WTC11 (cell line): ENCODE results near the gene HPSE2.

Experiments used
- ATF1 ChIP-seq: sonication (generic); formaldehyde crosslinking; IDR thresholded peaks from 2 replicates; pipeline ENCODE4 v1.8.1; 2023; ENCODE audit warnings: mild to moderate bottlenecking, moderate library complexity, missing genetic modification reagents
- CTCF ChIP-seq: fragments of 200-600 bp; IDR thresholded peaks from 2 replicates; pipeline ENCODE4 v1.8.0; 2022; ENCODE audit warnings: antibody characterized with exemption
- ZNF423 ChIP-seq: fragments of 250-450 bp; sonication (Bioruptor Pico); IDR thresholded peaks from 2 replicates; pipeline ENCODE4 v2.1.2; 2022; ENCODE audit warnings: mild to moderate bottlenecking, moderate library complexity

DNA sequence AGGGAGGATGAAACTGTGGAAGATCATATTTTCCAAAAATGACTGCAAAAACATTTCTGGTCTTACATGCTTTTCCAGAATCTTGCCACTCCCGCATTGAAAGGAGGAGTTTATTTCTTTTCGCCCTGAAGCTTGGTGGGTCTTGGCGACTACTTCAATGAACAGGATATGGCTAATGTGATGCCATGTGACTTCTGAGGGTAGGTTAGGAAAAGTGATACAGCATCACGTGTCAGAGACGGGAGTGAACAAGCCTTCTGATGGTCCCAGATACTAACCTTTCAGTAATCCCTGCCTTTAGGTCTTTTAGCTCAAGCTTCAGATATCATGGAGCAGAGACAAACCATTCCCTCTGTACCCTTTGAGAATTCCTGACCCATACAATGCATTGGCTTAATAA lies 596.7 kb downstream of the HPSE2 start:
- no peak for TF ChIP-seq ATF1 (CRISPR knock-in tag)
- no peak for TF ChIP-seq CTCF
- no peak for TF ChIP-seq ZNF423
